ENCODE results near the gene BSN. TPM values are rescaled to one million over a fixed set of nuclear protein-coding genes. Genes with fewer than 3 reads are reported as not detected.

The BSN gene
- total RNA-seq, 1 donor from 2014 or later = 0.92 TPM

GRCh38 chr3:49619649-49620048 is 65.4 kb downstream of the BSN start:
- Histone ChIP-seq H3K36me3 (ENCODE audit: control insufficient read depth, insufficient read depth, low read length) (no peaks in the 10 kb centered on the region), H3K27me3 (ENCODE audit: control insufficient read depth, insufficient read depth, low read length) (peaks cover 2% of the 10 kb centered on the region), H3K4me3 (ENCODE audit: low read depth, low read length) (no peak overlapping the region)
- TF ChIP-seq CTCF (IDR thresholded peaks at IDR 0.05; ENCODE audit: insufficient read depth, low read length, poor library complexity, severe bottlenecking) = no peak
- DNase-seq (ENCODE audit: low read depth) = no peak

- TF ChIP-seq CTCF (IDR thresholded peaks at IDR 0.05; ENCODE audit: insufficient read depth, low read length, poor library complexity, severe bottlenecking) = no peak
- H3K4me3 ChIP-seq (ENCODE audit: low read depth, low read length) = no peak overlapping the region
- no peaks in the 10 kb centered on the region for H3K36me3 ChIP-seq (ENCODE audit: control insufficient read depth, insufficient read depth, low read length)
- H3K27me3 ChIP-seq (ENCODE audit: control insufficient read depth, insufficient read depth, low read length) = peaks cover 2% of the 10 kb centered on the region
- DNase-seq (ENCODE audit: low read depth) = no peak
Measured at GRCh38 chr3:49620728-49621127, 66.5 kb downstream of the BSN start.

GRCh38 chr3:49623071-49623470 is 68.8 kb downstream of the BSN start:
- no peaks in the 10 kb centered on the region for H3K36me3 ChIP-seq (ENCODE audit: control insufficient read depth, insufficient read depth, low read length)
- no peak for TF ChIP-seq CTCF (IDR thresholded peaks at IDR 0.05; ENCODE audit: insufficient read depth, low read length, poor library complexity, severe bottlenecking)
- no peak for DNase-seq (ENCODE audit: low read depth)
- no peak overlapping the region for H3K4me3 ChIP-seq (ENCODE audit: low read depth, low read length)
- peaks cover 2% of the 10 kb centered on the region for H3K27me3 ChIP-seq (ENCODE audit: control insufficient read depth, insufficient read depth, low read length)

- H3K36me3 ChIP-seq (ENCODE audit: control insufficient read depth, insufficient read depth, low read length) = no peaks in the 10 kb centered on the region
- no peak overlapping the region for H3K4me3 ChIP-seq (ENCODE audit: low read depth, low read length)
- no peak for DNase-seq (ENCODE audit: low read depth)
- no peak for TF ChIP-seq CTCF (IDR thresholded peaks at IDR 0.05; ENCODE audit: insufficient read depth, low read length, poor library complexity, severe bottlenecking)
- H3K27me3 ChIP-seq (ENCODE audit: control insufficient read depth, insufficient read depth, low read length) = peaks cover 2% of the 10 kb centered on the region
Measured at GRCh38 chr3:49625071-49625470, 70.8 kb downstream of the BSN start.

GRCh38 chr3:49626101-49626581 is 71.9 kb downstream of the BSN start:
- Histone ChIP-seq H3K27me3 (ENCODE audit: control insufficient read depth, insufficient read depth, low read length) (no peaks in the 10 kb centered on the region), H3K36me3 (ENCODE audit: control insufficient read depth, insufficient read depth, low read length) (no peaks in the 10 kb centered on the region), H3K4me3 (ENCODE audit: low read depth, low read length) (no peak overlapping the region)
- TF ChIP-seq CTCF (IDR thresholded peaks at IDR 0.05; ENCODE audit: insufficient read depth, low read length, poor library complexity, severe bottlenecking) = no peak
- DNase-seq (ENCODE audit: low read depth) = no peak

GRCh38 chr3:49626796-49627195 is 72.5 kb downstream of the BSN start:
- DNase-seq (ENCODE audit: low read depth) = no peak
- Histone ChIP-seq H3K4me3 (ENCODE audit: low read depth, low read length) (no peak overlapping the region), H3K36me3 (ENCODE audit: control insufficient read depth, insufficient read depth, low read length) (no peaks in the 10 kb centered on the region), H3K27me3 (ENCODE audit: control insufficient read depth, insufficient read depth, low read length) (no peaks in the 10 kb centered on the region)
- TF ChIP-seq CTCF (IDR thresholded peaks at IDR 0.05; ENCODE audit: insufficient read depth, low read length, poor library complexity, severe bottlenecking) = no peak

Measured in kidney epithelial cell (primary cell).